ENCODE data around the gene RAB11FIP3.

The RAB11FIP3 gene

GRCh38 chr16:533391-534123 lies 108.1 kb downstream of the RAB11FIP3 start:
- DNase-seq (ENCODE audit: low read depth): no peak

GRCh38 chr16:534135-534534 lies 108.7 kb downstream of the RAB11FIP3 start:
- DNase-seq (ENCODE audit: low read depth): no peak

DNA sequence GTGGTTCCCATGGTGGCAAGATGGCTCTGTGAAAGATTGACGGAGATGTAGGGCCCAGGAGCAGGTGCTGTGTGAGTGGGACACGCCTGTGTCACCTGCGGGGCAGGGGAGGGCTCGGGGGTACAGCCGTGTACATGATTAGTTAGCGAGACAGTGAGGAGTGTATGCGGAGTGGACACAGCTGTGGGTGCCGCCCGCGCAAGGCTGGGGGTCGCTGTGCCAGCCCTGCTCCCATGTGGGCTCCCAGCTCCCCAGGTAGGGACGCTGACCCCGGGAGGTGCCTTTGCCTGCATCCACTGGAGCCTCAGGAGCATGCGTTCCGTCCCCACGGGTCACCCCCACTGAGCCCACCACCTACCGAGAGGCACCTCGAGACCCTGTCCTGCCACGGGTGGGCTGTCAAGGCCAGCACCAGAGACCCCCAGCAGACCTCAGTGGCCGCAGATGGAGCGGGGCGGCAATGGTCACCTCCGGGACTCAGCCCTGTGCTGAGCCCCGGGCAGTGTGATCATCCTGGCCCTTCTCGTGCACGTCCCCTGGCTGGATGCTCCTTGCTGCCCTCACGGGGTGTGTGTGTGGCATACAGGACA lies 109.5 kb downstream of the RAB11FIP3 start:
- no peak for DNase-seq (ENCODE audit: low read depth)

GRCh38 chr16:535446-536405 lies 110.3 kb downstream of the RAB11FIP3 start:
- DNase-seq (ENCODE audit: low read depth): peak; percentile 60

- DNase-seq (ENCODE audit: low read depth): no peak
Measured at GRCh38 chr16:536746-537145, 111.3 kb downstream of the RAB11FIP3 start.

DNA sequence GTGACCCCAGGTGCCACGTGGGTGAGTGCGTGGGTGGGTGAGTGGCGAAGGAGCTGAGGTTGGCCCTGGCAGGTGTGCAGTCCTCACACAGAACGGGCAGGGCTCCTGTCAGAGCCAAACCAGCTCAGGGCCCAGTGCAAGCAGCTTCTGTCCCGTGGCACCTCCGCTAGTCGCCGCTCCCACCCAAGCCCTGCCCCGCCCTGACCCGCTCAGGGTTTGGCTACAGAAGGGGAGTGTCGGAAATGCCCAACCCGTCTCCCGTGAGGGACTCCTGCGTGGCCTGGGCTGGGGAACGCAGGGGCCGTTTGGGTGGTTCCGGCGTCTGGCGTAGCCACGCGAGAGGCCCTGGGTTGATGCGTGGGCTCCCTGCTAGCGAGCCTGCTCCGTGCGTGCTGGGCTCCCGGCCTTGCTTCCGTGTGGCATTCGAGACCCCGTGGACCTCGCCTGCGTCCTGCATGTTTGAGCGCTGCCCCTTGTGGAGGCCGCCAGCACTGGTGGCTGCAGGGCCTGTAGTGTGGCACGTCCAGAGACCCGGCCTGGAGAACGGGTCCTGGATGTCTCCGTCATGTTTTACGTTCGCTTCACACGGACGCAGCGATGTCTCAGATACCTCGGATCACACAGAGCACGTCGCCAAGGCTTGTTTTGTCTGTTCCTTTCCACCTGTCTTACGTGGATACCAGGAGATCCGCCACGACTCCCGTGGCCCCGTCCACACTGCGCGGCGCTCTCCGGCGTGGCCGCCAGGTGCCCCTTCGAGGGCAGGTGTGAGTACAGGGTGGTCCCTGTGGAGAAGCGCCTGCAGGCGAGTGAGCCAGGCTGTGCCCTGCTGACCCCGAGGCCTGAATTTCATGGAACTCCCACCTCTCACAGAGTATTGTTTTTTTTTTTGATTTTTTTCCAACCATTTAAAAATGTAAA lies 112.2 kb downstream of the RAB11FIP3 start:
- DNase-seq (ENCODE audit: low read depth): no peak

GRCh38 chr16:539901-540530 lies 114.6 kb downstream of the RAB11FIP3 start:
- no peak for DNase-seq (ENCODE audit: low read depth)

DNA sequence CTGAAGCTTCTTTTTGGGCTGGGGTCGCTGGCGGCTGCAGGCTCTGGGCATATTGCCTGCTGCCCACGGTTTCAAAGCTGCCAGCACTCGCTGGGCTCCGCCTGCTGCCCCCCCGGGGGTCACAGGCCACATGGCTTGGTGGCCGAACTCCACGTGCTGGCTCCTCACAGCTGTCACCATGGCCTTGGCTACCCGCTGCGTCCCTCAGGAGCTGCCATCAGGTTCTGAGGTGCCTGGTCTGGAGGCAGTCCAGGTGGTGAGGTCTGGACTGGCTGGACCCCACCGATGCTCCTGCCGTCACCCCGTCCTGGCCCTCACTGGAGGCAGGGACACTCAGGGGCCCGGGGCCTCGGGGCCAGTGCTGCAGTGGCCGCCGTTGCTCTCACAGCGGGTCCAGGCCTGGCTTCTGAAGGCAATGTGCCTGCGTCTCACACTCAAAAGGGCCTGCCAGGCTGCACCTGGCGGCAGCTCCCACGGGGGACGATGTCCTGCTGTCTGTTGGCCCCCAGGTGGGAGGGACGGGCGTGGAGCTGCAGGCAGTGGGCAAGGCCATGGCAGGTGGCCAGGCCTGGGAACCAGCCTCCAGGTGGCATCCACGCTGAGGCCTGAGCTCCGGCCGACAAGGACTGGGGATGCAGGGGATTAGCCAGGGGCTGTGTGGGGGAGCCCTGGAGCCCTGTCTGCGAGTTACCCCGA lies 115.3 kb downstream of the RAB11FIP3 start:
- no peak for DNase-seq (ENCODE audit: low read depth)

GRCh38 chr16:543301-544164 lies 118.1 kb downstream of the RAB11FIP3 start:
- DNase-seq (ENCODE audit: low read depth): no peak

DNA sequence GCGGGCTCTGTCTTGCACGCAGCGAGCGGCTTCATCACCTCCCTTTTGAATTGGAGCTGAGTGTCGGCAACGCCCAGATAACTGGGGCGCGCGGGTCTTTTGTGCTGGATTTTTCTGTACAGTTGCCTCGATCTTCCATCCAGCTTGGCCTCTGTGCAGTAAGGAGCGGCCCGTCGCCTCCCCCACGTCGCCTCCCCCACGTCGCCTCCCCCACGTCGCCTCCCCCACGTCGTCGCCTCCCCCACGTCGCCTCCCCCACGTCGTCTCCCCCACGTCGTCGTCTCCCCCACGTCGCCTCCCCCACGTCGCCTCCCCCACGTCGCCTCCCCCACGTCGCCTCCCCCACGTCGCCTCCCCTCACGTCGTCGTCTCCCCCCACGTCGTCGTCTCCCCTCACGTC lies 119.1 kb downstream of the RAB11FIP3 start:
- no peak for DNase-seq (ENCODE audit: low read depth)

- no peak for DNase-seq (ENCODE audit: low read depth)
Measured at GRCh38 chr16:546909-547770, 121.7 kb downstream of the RAB11FIP3 start.

GRCh38 chr16:548586-548985 lies 123.1 kb downstream of the RAB11FIP3 start:
- DNase-seq (ENCODE audit: low read depth): no peak

GRCh38 chr16:549544-550263 lies 124.3 kb downstream of the RAB11FIP3 start:
- no peak for DNase-seq (ENCODE audit: low read depth)

DNA sequence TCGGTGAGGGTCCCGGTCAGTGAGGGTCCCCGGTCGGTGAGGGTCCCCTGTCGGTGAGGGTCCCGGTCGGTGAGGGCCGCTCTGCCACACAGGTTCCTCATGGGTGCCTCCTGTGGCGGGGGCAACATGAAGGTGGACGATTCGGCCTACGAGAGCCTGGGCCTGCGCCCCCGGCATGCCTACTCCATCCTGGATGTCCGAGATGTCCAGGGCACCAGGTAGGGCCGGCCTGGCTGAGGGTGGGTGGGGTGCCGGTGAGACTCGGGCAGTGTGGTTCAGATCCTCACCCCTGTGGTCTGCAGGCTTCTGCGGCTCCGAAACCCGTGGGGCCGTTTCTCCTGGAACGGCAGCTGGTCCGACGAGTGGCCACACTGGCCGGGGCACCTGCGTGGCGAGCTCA lies 125.8 kb downstream of the RAB11FIP3 start:
- DNase-seq (ENCODE audit: low read depth): no peak

GRCh38 chr16:552171-552570 lies 126.7 kb downstream of the RAB11FIP3 start:
- DNase-seq (ENCODE audit: low read depth): no peak

- DNase-seq (ENCODE audit: low read depth): no peak
Measured at GRCh38 chr16:553601-554296, 128.3 kb downstream of the RAB11FIP3 start.

- DNase-seq (ENCODE audit: low read depth): no peak
Measured at GRCh38 chr16:554297-554621, 128.8 kb downstream of the RAB11FIP3 start.

Measured in HS-5 (cell line).